Right lobe of liver (tissue), 6 donors: ENCODE results near the gene MOGAT3. TPM values are rescaled to one million over a fixed set of nuclear protein-coding genes. Genes with fewer than 3 reads are reported as not detected.
A peak's percentile ranks its signal among the peaks of the same experiment; 100 is the strongest.
"Not testable (repeated sequence)": the region's sequence is repeated elsewhere in the genome, so short reads cannot be mapped to it uniquely, and the experiment has no call there.

Experiments used
- ATAC-seq, 4 donors: fragments of 200-7000 bp; cut with Tn5 transposase; one replicate each; pipeline ENCODE4 v1.9.1; 2020; ENCODE audit warnings: mild to moderate bottlenecking in 4 of 4, moderate library complexity in 4 of 4
- DNase-seq, 3 donors: peaks; one replicate each; pipeline ENCODE4 v3.0.0-alpha.2; 2020
- H3K27ac ChIP-seq, 3 donors: fragments of 200-600 bp; one replicate each; pipeline ENCODE4 v1.8.0; 2022
- H3K27me3 ChIP-seq, 2 donors: fragments of 200-600 bp; one replicate each; pipeline ENCODE4 v1.8.0; 2022
- H3K36me3 ChIP-seq, 4 donors: fragments of 200-600 bp; sonication (generic) in 1 of 4; one replicate each; pipeline versions ENCODE4 v1.5.1 to v1.8.0; 2017 to 2022; ENCODE audit warnings: control low read depth in 1 of 4
- H3K4me1 ChIP-seq, 4 donors: fragments of 200-600 bp; sonication (generic) in 1 of 4; one replicate each; pipeline versions ENCODE4 v1.5.1 to v1.8.0; 2017 to 2022; ENCODE audit warnings: control low read depth in 1 of 4
- H3K4me3 ChIP-seq, 3 donors: fragments of 200-600 bp; one replicate each; pipeline ENCODE4 v1.8.0; 2022
- H3K9me3 ChIP-seq, 4 donors: fragments of 200-600 bp; sonication (generic) in 1 of 4; one replicate each; pipeline versions ENCODE4 v1.5.1 to v1.8.0; 2017 to 2022; ENCODE audit warnings: control low read depth in 1 of 4
- CTCF ChIP-seq, 4 donors: fragments of 200-600 bp in 3 of 4; fragments of 450-650 bp in 1 of 4; IDR thresholded peaks; one replicate each; pipeline versions ENCODE4 v1.5.1 to v1.8.0; 2016 to 2022; ENCODE audit warnings: antibody characterized with exemption in 4 of 4, mild to moderate bottlenecking in 2 of 4
- POLR2A ChIP-seq: fragments of 450-650 bp; IDR thresholded peaks from one replicate; pipeline ENCODE4 v1.6.1; 2017; ENCODE audit warnings: antibody characterized with exemption, mild to moderate bottlenecking
- WGBS: methylation state at CpG from one replicate; pipeline ENCODE4 v1.1.6; 2018; ENCODE audit warnings: low coverage, low lambda C conversion rate; ENCODE audit not compliant: insufficient coverage; ENCODE audit errors: missing lambda C conversion rate; 5-methylcytosine and 5-hydroxymethylcytosine counted together
- intact Hi-C, 2 donors: fragments of 100-400 bp; cut with DNase I; formaldehyde crosslinking; loops; one replicate each; pipeline versions ENCODE4 v1.11.2 to v1.14.1; 2022
- total RNA-seq, 6 experiments: library from RNA; depleted of rRNA in 2 of 6; stranded (reverse); fragments of >200 nt in 2 of 6; fragmentation: NEBNext Ultra II Directional in 3 of 6; extraction: Animal tissue kit (Norgen Biotek cat#: 25700) in 3 of 6; gene quantifications; one replicate each; pipeline versions ENCODE4 v1.1.0 to v1.2.4, GENCODE V29; 2016 to 2023
- donor health status: DM: no; HTN: yes; CAD: no.
- donor health status: DM: no; HTN: no; CAD: no.
- donor health status: DM: no; HTN: no; CAD: no.
- donor health status: DM: no; HTN: yes; CAD: no.
- donor health status: DM: no; HTN: yes; CAD: no.

Gene MOGAT3
- total RNA-seq, 6 experiments from 2014 or later, result 8.4 to 28.6 (median 15.7) TPM

GRCh38 chr7:101205901-101206664 is 5.2 kb upstream of the MOGAT3 start:
- no peak for DNase-seq
- Histone ChIP-seq H3K4me1 (peaks cover 0 to 11% (median 0%) of the 10 kb centered on the region in 4 donors), H3K36me3 (peaks cover 0 to 38% (median 11%) of the 10 kb centered on the region in 4 donors), H3K9me3 (no peaks in the 10 kb centered on the region), H3K27ac (no peak overlapping the region), H3K4me3 (no peak overlapping the region), H3K27me3 (no peaks in the 10 kb centered on the region)
- ATAC-seq, result no peak
- TF ChIP-seq CTCF (IDR thresholded peaks at IDR 0.05), result no peak
- TF ChIP-seq POLR2A, result no peak
- 80% methylated on average over 21 of the region's 32 CpGs for WGBS
- intact Hi-C loops, result no loop called here

GRCh38 chr7:101203740-101204738 is 3.2 kb upstream of the MOGAT3 start:
- ATAC-seq, DNase-seq, H3K9me3 ChIP-seq, intact Hi-C loops, H3K4me3 ChIP-seq, H3K27me3 ChIP-seq, H3K27ac ChIP-seq: not testable (repeated sequence)
- H3K4me1 ChIP-seq, result peaks cover 0 to 11% (median 0%) of the 10 kb centered on the region in 4 donors
- H3K36me3 ChIP-seq, result peaks cover 0 to 24% (median 0%) of the 10 kb centered on the region in 4 donors
- WGBS, result 53% methylated on average over 14 of the region's 22 CpGs

- Histone ChIP-seq H3K4me1 (peaks cover 0 to 11% (median 0%) of the 10 kb centered on the region in 4 donors), H3K4me3 (no peak overlapping the region), H3K36me3 (peaks cover 0 to 11% (median 0%) of the 10 kb centered on the region in 4 donors), H3K27me3 (no peaks in the 10 kb centered on the region), H3K27ac (no peak overlapping the region), H3K9me3 (no peaks in the 10 kb centered on the region)
- 100% methylated on average over 1 of the region's 5 CpGs for WGBS
- intact Hi-C loops, result no loop called here
- no peak for DNase-seq
- no peak for TF ChIP-seq CTCF (IDR thresholded peaks at IDR 0.05)
- TF ChIP-seq POLR2A, result no peak
- ATAC-seq, result no peak
Measured at GRCh38 chr7:101202603-101202918, 1.7 kb upstream of the MOGAT3 start.

GRCh38 chr7:101201695-101202602 is 1.1 kb upstream of the MOGAT3 start:
- H3K36me3 ChIP-seq, result peaks cover 0 to 8% (median 0%) of the 10 kb centered on the region in 4 donors
- H3K4me3 ChIP-seq, result peak overlapping the region; percentile 45 to 56 (median 47)
- peak overlapping the region in 2 of 3 donors; percentile 1 to 66 for H3K27ac ChIP-seq
- intact Hi-C loops, result no loop called here
- peak; percentile 75 to 84 (median 77) for DNase-seq
- peaks cover 0 to 11% (median 0%) of the 10 kb centered on the region in 4 donors for H3K4me1 ChIP-seq
- TF ChIP-seq POLR2A (no peak), CTCF (IDR thresholded peaks at IDR 0.05) (no peak)
- no peaks in the 10 kb centered on the region for H3K9me3 ChIP-seq
- WGBS, result 6% methylated on average over 3 of the region's 75 CpGs
- ATAC-seq, result peak; percentile 72 to 82 (median 80)
- no peaks in the 10 kb centered on the region for H3K27me3 ChIP-seq
